ENCODE data around the gene NR1I3.

GRCh38 chr1:161266202-161266601 lies 28.2 kb upstream of the NR1I3 start:
- TF ChIP-seq, protein P1, sequence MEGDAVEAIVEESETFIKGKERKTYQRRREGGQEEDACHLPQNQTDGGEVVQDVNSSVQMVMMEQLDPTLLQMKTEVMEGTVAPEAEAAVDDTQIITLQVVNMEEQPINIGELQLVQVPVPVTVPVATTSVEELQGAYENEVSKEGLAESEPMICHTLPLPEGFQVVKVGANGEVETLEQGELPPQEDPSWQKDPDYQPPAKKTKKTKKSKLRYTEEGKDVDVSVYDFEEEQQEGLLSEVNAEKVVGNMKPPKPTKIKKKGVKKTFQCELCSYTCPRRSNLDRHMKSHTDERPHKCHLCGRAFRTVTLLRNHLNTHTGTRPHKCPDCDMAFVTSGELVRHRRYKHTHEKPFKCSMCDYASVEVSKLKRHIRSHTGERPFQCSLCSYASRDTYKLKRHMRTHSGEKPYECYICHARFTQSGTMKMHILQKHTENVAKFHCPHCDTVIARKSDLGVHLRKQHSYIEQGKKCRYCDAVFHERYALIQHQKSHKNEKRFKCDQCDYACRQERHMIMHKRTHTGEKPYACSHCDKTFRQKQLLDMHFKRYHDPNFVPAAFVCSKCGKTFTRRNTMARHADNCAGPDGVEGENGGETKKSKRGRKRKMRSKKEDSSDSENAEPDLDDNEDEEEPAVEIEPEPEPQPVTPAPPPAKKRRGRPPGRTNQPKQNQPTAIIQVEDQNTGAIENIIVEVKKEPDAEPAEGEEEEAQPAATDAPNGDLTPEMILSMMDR (IDR thresholded peaks at IDR 0.05; ENCODE audit: low read length), result no peak
- no peak for TF ChIP-seq EZH2 (IDR thresholded peaks at IDR 0.05; ENCODE audit: borderline replicate concordance, low read length)
